GM23338 (cell line): Measurements from ENCODE around the gene HERPUD2. TPM values are rescaled to one million over a fixed set of nuclear protein-coding genes. Genes with fewer than 3 reads are reported as not detected.

ENCODE experiments used
- ATAC-seq: fragments of 200-7000 bp; cut with Tn5 transposase; 3 replicates; pipeline ENCODE4 v1.9.1; 2020
- DNase-seq: peaks from one replicate; pipeline ENCODE4 v3.0.0-alpha.2; 2015; ENCODE audit warnings: low spot score
- H2AFZ ChIP-seq: fragments of 200-600 bp; sonication (generic); 2 replicates; pipeline ENCODE4 v1.8.0; 2016; ENCODE audit warnings: antibody characterized with exemption, mild to moderate bottlenecking, moderate library complexity
- H3F3A ChIP-seq: fragments of 200-600 bp; sonication (generic); replicated peaks from 2 replicates; pipeline ENCODE4 v1.8.0; 2017; ENCODE audit warnings: antibody characterized with exemption, mixed run types, low read depth
- H3K27ac ChIP-seq: fragments of 200-600 bp; sonication (generic); 2 replicates; pipeline ENCODE4 v1.6.1; 2016; ENCODE audit warnings: low read depth
- H3K27me3 ChIP-seq: fragments of 200-600 bp; sonication (generic); 2 replicates; pipeline ENCODE4 v1.8.0; 2016; ENCODE audit warnings: mild to moderate bottlenecking, mixed run types, moderate library complexity; ENCODE audit not compliant: insufficient read depth
- H3K36me3 ChIP-seq: fragments of 200-600 bp; sonication (generic); 2 replicates; pipeline ENCODE4 v1.8.0; 2016; ENCODE audit warnings: mild to moderate bottlenecking; ENCODE audit not compliant: insufficient read depth
- H3K4me1 ChIP-seq: fragments of 200-600 bp; sonication (generic); 2 replicates; pipeline ENCODE4 v1.8.0; 2016; ENCODE audit warnings: mild to moderate bottlenecking, moderate library complexity; ENCODE audit not compliant: insufficient read depth
- H3K4me2 ChIP-seq: fragments of 200-600 bp; sonication (generic); 2 replicates; pipeline ENCODE4 v1.7.1; 2017; ENCODE audit warnings: mixed run types
- H3K4me3 ChIP-seq: fragments of 200-600 bp; sonication (generic); 2 replicates; pipeline ENCODE4 v1.6.1; 2016; ENCODE audit warnings: mixed run types
- H3K79me2 ChIP-seq: fragments of 200-600 bp; sonication (generic); replicated peaks from 2 replicates; pipeline ENCODE4 v1.8.0; 2017; ENCODE audit warnings: mild to moderate bottlenecking; ENCODE audit not compliant: insufficient read depth
- H3K9me2 ChIP-seq: fragments of 200-600 bp; sonication (generic); 2 replicates; pipeline ENCODE4 v1.8.0; 2017; ENCODE audit not compliant: insufficient read depth
- H4K20me1 ChIP-seq: fragments of 200-600 bp; sonication (generic); replicated peaks from 2 replicates; pipeline ENCODE4 v1.8.0; 2017; ENCODE audit warnings: mild to moderate bottlenecking; ENCODE audit not compliant: insufficient read depth
- H3K27ac Mint-ChIP-seq: 2 replicates; pipeline ENCODE4 v1.8.0; 2020; ENCODE audit warnings: inconsistent platforms, mild to moderate bottlenecking, moderate library complexity, mixed read lengths
- H3K27me3 Mint-ChIP-seq: 3 replicates; pipeline ENCODE4 v1.8.0; 2022; ENCODE audit warnings: low read depth, mild to moderate bottlenecking, moderate library complexity, mixed read lengths, inconsistent platforms; ENCODE audit not compliant: insufficient read depth, poor library complexity
- H3K36me3 Mint-ChIP-seq: 3 replicates; pipeline ENCODE4 v1.8.0; 2021; ENCODE audit warnings: low read depth, mild to moderate bottlenecking, inconsistent platforms, moderate library complexity, mixed read lengths
- H3K4me1 Mint-ChIP-seq: 3 replicates; pipeline ENCODE4 v1.8.0; 2020; ENCODE audit warnings: mild to moderate bottlenecking, inconsistent platforms, mixed read lengths
- H3K4me3 Mint-ChIP-seq: 3 replicates; pipeline ENCODE4 v1.8.0; 2021; ENCODE audit warnings: moderate library complexity, mild to moderate bottlenecking, inconsistent platforms, mixed read lengths
- H3K9me3 Mint-ChIP-seq: 3 replicates; pipeline ENCODE4 v1.8.0; 2020; ENCODE audit warnings: moderate library complexity, mild to moderate bottlenecking, inconsistent platforms, mixed read lengths
- CREB1 ChIP-seq: fragments of 250-450 bp; sonication (Bioruptor Pico); IDR thresholded peaks from 2 replicates; pipeline ENCODE4 v1.5.0; 2020; ENCODE audit warnings: low read depth, mild to moderate bottlenecking, moderate library complexity
- CTCF ChIP-seq, 2 experiments: fragments of 200-600 bp in 1 of 2; sonication (generic) in 1 of 2; conservative IDR thresholded peaks; 2 replicates each; pipeline versions ENCODE4 v1.5.1 to v1.6.1; 2016 to 2017; ENCODE audit warnings: antibody characterized with exemption in 2 of 2, low read depth in 2 of 2, mild to moderate bottlenecking in 2 of 2, moderate library complexity in 1 of 2
- ETS1 ChIP-seq: IDR thresholded peaks from 2 replicates; pipeline ENCODE4 v1.6.1; 2016; ENCODE audit warnings: antibody characterized with exemption
- EZH2 ChIP-seq: fragments of 200-600 bp; sonication (generic); IDR thresholded peaks from one replicate; pipeline ENCODE4 v1.8.0; 2017; ENCODE audit warnings: antibody characterized with exemption, mild to moderate bottlenecking, low read depth; ENCODE audit not compliant: unreplicated experiment
- EZH2phosphoT487 ChIP-seq: fragments of 200-600 bp; sonication (generic); IDR thresholded peaks from one replicate; pipeline ENCODE4 v1.8.1; 2018; ENCODE audit warnings: antibody characterized with exemption; ENCODE audit not compliant: unreplicated experiment
- JUNB ChIP-seq: IDR thresholded peaks from one replicate; pipeline ENCODE4 v1.6.1; 2016; ENCODE audit warnings: antibody characterized with exemption; ENCODE audit not compliant: unreplicated experiment
- REST ChIP-seq: IDR thresholded peaks from one replicate; pipeline ENCODE4 v1.6.1; 2018; ENCODE audit warnings: antibody characterized with exemption; ENCODE audit not compliant: unreplicated experiment
- STAT1 ChIP-seq: IDR thresholded peaks from one replicate; pipeline ENCODE4 v1.6.1; 2016; ENCODE audit warnings: antibody characterized with exemption; ENCODE audit not compliant: unreplicated experiment
- polyA plus RNA-seq: library from polyadenylated mRNA; unstranded; fragments of >200 nt; fragmentation: Nextera tagmentation; extraction: Ambion mirVana; gene quantifications from 2 replicates; pipeline ENCODE4 v1.2.1, GENCODE V29; 2016
- total RNA-seq: library from RNA; depleted of rRNA; stranded (reverse); fragments of >200 nt; shearing (Covaris generic); gene quantifications from 2 replicates; pipeline ENCODE4 v1.2.3, GENCODE V29; 2014

HERPUD2 gene
- total and polyA plus RNA-seq, 2 experiments from 2014 or later, result 8.0 to 12.0 TPM

GRCh38 chr7:35652124-35652523 is 42.8 kb downstream of the HERPUD2 start:
- DNase-seq (no peak), ATAC-seq (no peak)
- H3K4me1 Mint-ChIP-seq, result peaks cover 23% of the 10 kb centered on the region
- Histone ChIP-seq H3F3A (no peaks in the 10 kb centered on the region), H2AFZ (no peak overlapping the region), H3K4me3 (no peak overlapping the region), H3K9me2 (no peaks in the 10 kb centered on the region), H3K79me2 (peaks cover 10% of the 10 kb centered on the region), H3K36me3 (no peaks in the 10 kb centered on the region), H3K4me2 (no peak overlapping the region), H3K27ac (no peak overlapping the region), H3K4me1 (no peaks in the 10 kb centered on the region), H3K27me3 (no peaks in the 10 kb centered on the region), H4K20me1 (no peaks in the 10 kb centered on the region)
- TF ChIP-seq CREB1 (no peak), JUNB (no peak), REST (no peak), EZH2phosphoT487 (no peak)
- peaks cover 6% of the 10 kb centered on the region for H3K9me3 Mint-ChIP-seq
- H3K27ac Mint-ChIP-seq, result 0 out of 2 replicates have a peak overlapping the region, but pooled peaks have one; percentile 5
- H3K4me3 Mint-ChIP-seq, result no peak overlapping the region
- peaks cover 25% of the 10 kb centered on the region for H3K36me3 Mint-ChIP-seq
- H3K27me3 Mint-ChIP-seq, result peaks cover 3% of the 10 kb centered on the region

GRCh38 chr7:35650751-35651150 is 44.2 kb downstream of the HERPUD2 start:
- no peak for DNase-seq
- Histone ChIP-seq H3K27ac (no peak overlapping the region), H3K4me3 (no peak overlapping the region), H3K4me1 (peaks cover 6% of the 10 kb centered on the region), H3K4me2 (no peak overlapping the region), H3K9me2 (no peaks in the 10 kb centered on the region), H2AFZ (no peak overlapping the region), H3F3A (no peaks in the 10 kb centered on the region), H3K79me2 (peaks cover 10% of the 10 kb centered on the region), H4K20me1 (no peaks in the 10 kb centered on the region), H3K27me3 (no peaks in the 10 kb centered on the region), H3K36me3 (no peaks in the 10 kb centered on the region)
- peaks cover 6% of the 10 kb centered on the region for H3K9me3 Mint-ChIP-seq
- no peak overlapping the region for H3K4me3 Mint-ChIP-seq
- peaks cover 3% of the 10 kb centered on the region for H3K27me3 Mint-ChIP-seq
- H3K4me1 Mint-ChIP-seq, result peaks cover 32% of the 10 kb centered on the region
- H3K36me3 Mint-ChIP-seq, result peaks cover 25% of the 10 kb centered on the region
- ATAC-seq, result no peak
- H3K27ac Mint-ChIP-seq, result no peak overlapping the region
- TF ChIP-seq CTCF (conservative IDR thresholded peaks at IDR 0.05; ENCODE audit: low read depth in 2 of 2), result no peak

GRCh38 chr7:35649711-35650110 is 45.2 kb downstream of the HERPUD2 start:
- no peak for DNase-seq
- Mint-ChIP-seq H3K27me3 (peaks cover 3% of the 10 kb centered on the region), H3K27ac (no peak overlapping the region), H3K4me3 (no peak overlapping the region), H3K9me3 (peaks cover 6% of the 10 kb centered on the region), H3K36me3 (peaks cover 25% of the 10 kb centered on the region), H3K4me1 (peaks cover 32% of the 10 kb centered on the region)
- no peak overlapping the region for H3K4me2 ChIP-seq
- no peaks in the 10 kb centered on the region for H3K9me2 ChIP-seq
- H3K36me3 ChIP-seq, result no peaks in the 10 kb centered on the region
- no peak for ATAC-seq
- peaks cover 10% of the 10 kb centered on the region for H3K79me2 ChIP-seq
- H2AFZ ChIP-seq, result no peak overlapping the region
- H3K27me3 ChIP-seq, result no peaks in the 10 kb centered on the region
- H4K20me1 ChIP-seq, result no peaks in the 10 kb centered on the region
- H3K27ac ChIP-seq, result no peak overlapping the region
- H3K4me1 ChIP-seq, result peaks cover 6% of the 10 kb centered on the region
- no peak overlapping the region for H3K4me3 ChIP-seq
- no peaks in the 10 kb centered on the region for H3F3A ChIP-seq
- TF ChIP-seq JUNB (no peak), STAT1 (no peak), EZH2 (no peak), ETS1 (no peak)
